Measurements from ENCODE around the gene DAAM1.

The DAAM1 gene

DNA sequence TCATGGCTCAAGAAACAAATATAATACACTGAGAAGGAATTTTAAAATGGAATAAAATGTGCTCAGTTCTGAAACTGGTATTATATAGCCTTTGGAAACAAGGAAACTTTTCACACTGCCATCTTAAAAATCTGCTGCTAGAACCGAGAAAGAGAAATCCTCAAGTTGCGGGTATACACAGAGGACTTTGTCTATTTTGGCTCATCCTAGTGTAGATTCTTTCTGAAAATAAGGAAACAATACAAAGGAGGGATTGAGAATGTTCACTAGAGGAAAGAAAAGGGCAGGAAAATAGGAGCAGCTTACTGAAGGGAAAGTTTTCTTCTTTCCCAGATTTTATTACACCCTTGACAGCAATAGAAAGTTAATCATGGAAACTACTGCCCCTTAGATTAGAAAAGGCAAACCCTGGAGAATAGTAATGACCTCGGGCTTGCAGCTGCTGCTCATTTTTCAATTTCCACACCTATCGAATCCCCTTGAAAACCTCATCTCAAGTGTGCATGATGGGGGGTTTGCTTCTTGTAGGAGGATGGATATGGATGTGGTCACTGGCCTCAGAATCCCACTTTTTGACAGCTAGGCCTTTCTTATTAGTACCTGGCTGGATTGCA is 104.6 kb downstream of the DAAM1 start:
- H3K9ac ChIP-seq (ENCODE audit: low read depth, low read length): no peak overlapping the region
- H3K27me3 ChIP-seq (ENCODE audit: insufficient read depth, low read length, poor library complexity): no peaks in the 10 kb centered on the region
- no peak overlapping the region for H2AFZ ChIP-seq (ENCODE audit: low read depth, low read length)
- H3K36me3 ChIP-seq (ENCODE audit: insufficient read depth, low read length): peaks cover 12% of the 10 kb centered on the region; the same call in 1 of the 2 replicates
- H4K20me1 ChIP-seq (ENCODE audit: insufficient read depth, low read length): no peaks in the 10 kb centered on the region
- ATAC-seq (ENCODE audit: insufficient read depth, low read depth) (no peak), DNase-seq (no peak)
- TF ChIP-seq, protein P1, sequence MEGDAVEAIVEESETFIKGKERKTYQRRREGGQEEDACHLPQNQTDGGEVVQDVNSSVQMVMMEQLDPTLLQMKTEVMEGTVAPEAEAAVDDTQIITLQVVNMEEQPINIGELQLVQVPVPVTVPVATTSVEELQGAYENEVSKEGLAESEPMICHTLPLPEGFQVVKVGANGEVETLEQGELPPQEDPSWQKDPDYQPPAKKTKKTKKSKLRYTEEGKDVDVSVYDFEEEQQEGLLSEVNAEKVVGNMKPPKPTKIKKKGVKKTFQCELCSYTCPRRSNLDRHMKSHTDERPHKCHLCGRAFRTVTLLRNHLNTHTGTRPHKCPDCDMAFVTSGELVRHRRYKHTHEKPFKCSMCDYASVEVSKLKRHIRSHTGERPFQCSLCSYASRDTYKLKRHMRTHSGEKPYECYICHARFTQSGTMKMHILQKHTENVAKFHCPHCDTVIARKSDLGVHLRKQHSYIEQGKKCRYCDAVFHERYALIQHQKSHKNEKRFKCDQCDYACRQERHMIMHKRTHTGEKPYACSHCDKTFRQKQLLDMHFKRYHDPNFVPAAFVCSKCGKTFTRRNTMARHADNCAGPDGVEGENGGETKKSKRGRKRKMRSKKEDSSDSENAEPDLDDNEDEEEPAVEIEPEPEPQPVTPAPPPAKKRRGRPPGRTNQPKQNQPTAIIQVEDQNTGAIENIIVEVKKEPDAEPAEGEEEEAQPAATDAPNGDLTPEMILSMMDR (IDR thresholded peaks at IDR 0.05; ENCODE audit: borderline replicate concordance, extremely low read depth, low read length, poor library complexity, severe bottlenecking): no peak
- TF ChIP-seq EZH2 (IDR thresholded peaks at IDR 0.05; ENCODE audit: borderline replicate concordance, low read depth, low read length, severe bottlenecking): no peak
- no peaks in the 10 kb centered on the region for H3K79me2 ChIP-seq (ENCODE audit: insufficient read depth, low read length)
- peaks cover 23% of the 10 kb centered on the region for H3K4me1 ChIP-seq (ENCODE audit: insufficient read depth, low read length)
- H3K27ac ChIP-seq (ENCODE audit: low read length): no peak overlapping the region
- H3K4me2 ChIP-seq (ENCODE audit: insufficient read depth, low read length): no peak overlapping the region
- H3K9me3 ChIP-seq (ENCODE audit: insufficient read depth, low read length, severe bottlenecking): no peaks in the 10 kb centered on the region
- H3K4me3 ChIP-seq (ENCODE audit: low read depth in 1 of 2, low read length in 2 of 2): no peak overlapping the region

DNA sequence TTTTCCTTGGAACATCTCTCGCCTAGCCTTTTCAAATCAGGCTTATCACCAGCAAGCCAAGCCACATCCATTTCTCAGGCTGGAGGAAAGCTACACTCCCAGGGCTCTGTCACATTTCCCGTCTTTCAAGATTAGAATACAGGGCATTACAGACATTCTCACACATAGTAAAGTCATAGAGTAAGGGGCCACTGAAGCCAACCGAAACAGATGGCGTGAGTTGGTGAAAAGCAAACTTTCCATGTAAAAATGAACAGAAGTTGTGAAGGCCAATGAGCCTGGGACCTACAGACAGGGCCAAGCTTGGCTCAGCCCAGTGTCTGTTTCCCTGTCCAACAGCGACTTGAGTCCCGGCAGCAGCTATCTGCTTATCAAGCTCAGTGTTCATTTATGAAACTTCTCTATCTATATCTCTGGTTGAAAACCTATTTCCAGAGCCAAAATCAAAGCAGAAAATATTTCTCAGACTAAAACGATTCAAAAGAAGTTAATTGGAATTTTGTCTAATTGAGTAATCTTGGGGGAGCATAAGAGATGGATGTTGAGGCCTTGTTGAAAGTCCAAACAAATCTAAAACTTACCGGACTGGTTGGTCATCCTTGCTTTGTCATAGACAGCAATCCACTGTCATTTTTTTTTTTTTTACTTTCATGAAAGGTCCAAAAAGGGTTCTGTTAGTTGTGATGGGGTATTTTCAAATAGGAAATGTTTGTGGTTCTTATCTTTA is 105.6 kb downstream of the DAAM1 start:
- no peaks in the 10 kb centered on the region for H3K9me3 ChIP-seq (ENCODE audit: insufficient read depth, low read length, severe bottlenecking)
- DNase-seq: no peak
- no peaks in the 10 kb centered on the region for H4K20me1 ChIP-seq (ENCODE audit: insufficient read depth, low read length)
- no peak overlapping the region for H2AFZ ChIP-seq (ENCODE audit: low read depth, low read length)
- H3K36me3 ChIP-seq (ENCODE audit: insufficient read depth, low read length): peaks cover 12% of the 10 kb centered on the region; the same call in 1 of the 2 replicates
- H3K27me3 ChIP-seq (ENCODE audit: insufficient read depth, low read length, poor library complexity): no peaks in the 10 kb centered on the region
- H3K9ac ChIP-seq (ENCODE audit: low read depth, low read length): no peak overlapping the region
- TF ChIP-seq EZH2 (IDR thresholded peaks at IDR 0.05; ENCODE audit: borderline replicate concordance, low read depth, low read length, severe bottlenecking): no peak
- TF ChIP-seq, protein P1 (IDR thresholded peaks at IDR 0.05; ENCODE audit: borderline replicate concordance, extremely low read depth, low read length, poor library complexity, severe bottlenecking): no peak
- no peak overlapping the region for H3K4me3 ChIP-seq (ENCODE audit: low read depth in 1 of 2, low read length in 2 of 2)
- H3K79me2 ChIP-seq (ENCODE audit: insufficient read depth, low read length): no peaks in the 10 kb centered on the region
- no peak for ATAC-seq (ENCODE audit: insufficient read depth, low read depth)
- H3K4me1 ChIP-seq (ENCODE audit: insufficient read depth, low read length): peaks cover 28% of the 10 kb centered on the region
- no peak overlapping the region for H3K4me2 ChIP-seq (ENCODE audit: insufficient read depth, low read length)
- no peak overlapping the region for H3K27ac ChIP-seq (ENCODE audit: low read length)

DNA sequence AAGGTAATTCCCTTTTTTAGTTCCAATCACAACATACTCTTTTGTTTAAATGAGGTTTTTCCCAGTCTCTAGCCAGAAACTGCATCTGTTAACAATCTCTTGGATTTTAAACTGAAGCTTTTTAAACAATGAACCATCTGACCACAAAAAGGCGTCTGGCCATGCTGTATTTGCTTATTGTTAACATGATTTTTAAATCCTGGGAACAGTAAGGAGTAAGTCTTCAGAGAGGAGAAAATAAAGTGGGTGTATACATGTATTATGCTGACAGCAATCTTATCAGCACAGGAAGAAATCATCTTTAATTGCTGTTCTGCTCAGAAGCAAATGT is 106.2 kb downstream of the DAAM1 start:
- no peaks in the 10 kb centered on the region for H3K27me3 ChIP-seq (ENCODE audit: insufficient read depth, low read length, poor library complexity)
- no peak overlapping the region for H3K4me2 ChIP-seq (ENCODE audit: insufficient read depth, low read length)
- TF ChIP-seq, protein P1 (IDR thresholded peaks at IDR 0.05; ENCODE audit: borderline replicate concordance, extremely low read depth, low read length, poor library complexity, severe bottlenecking): no peak
- no peak for TF ChIP-seq EZH2 (IDR thresholded peaks at IDR 0.05; ENCODE audit: borderline replicate concordance, low read depth, low read length, severe bottlenecking)
- H4K20me1 ChIP-seq (ENCODE audit: insufficient read depth, low read length): no peaks in the 10 kb centered on the region
- DNase-seq (no peak), ATAC-seq (ENCODE audit: insufficient read depth, low read depth) (no peak)
- peaks cover 12% of the 10 kb centered on the region; the same call in 1 of the 2 replicates for H3K36me3 ChIP-seq (ENCODE audit: insufficient read depth, low read length)
- no peak overlapping the region for H2AFZ ChIP-seq (ENCODE audit: low read depth, low read length)
- H3K27ac ChIP-seq (ENCODE audit: low read length): no peak overlapping the region
- no peaks in the 10 kb centered on the region for H3K9me3 ChIP-seq (ENCODE audit: insufficient read depth, low read length, severe bottlenecking)
- no peak overlapping the region for H3K4me3 ChIP-seq (ENCODE audit: low read depth in 1 of 2, low read length in 2 of 2)
- no peak overlapping the region for H3K9ac ChIP-seq (ENCODE audit: low read depth, low read length)
- H3K4me1 ChIP-seq (ENCODE audit: insufficient read depth, low read length): peaks cover 33% of the 10 kb centered on the region
- no peaks in the 10 kb centered on the region for H3K79me2 ChIP-seq (ENCODE audit: insufficient read depth, low read length)
